HG02798 (cell line): ENCODE data around the gene ATF4.

Experiments used
- ATAC-seq: cut with Tn5 transposase; IDR thresholded peaks from one replicate; pipeline ENCODE4 v1.9.1; 2021; ENCODE audit warnings: mild to moderate bottlenecking; ENCODE audit not compliant: unreplicated experiment, poor library complexity

The ATF4 gene, protein sequence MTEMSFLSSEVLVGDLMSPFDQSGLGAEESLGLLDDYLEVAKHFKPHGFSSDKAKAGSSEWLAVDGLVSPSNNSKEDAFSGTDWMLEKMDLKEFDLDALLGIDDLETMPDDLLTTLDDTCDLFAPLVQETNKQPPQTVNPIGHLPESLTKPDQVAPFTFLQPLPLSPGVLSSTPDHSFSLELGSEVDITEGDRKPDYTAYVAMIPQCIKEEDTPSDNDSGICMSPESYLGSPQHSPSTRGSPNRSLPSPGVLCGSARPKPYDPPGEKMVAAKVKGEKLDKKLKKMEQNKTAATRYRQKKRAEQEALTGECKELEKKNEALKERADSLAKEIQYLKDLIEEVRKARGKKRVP

DNA sequence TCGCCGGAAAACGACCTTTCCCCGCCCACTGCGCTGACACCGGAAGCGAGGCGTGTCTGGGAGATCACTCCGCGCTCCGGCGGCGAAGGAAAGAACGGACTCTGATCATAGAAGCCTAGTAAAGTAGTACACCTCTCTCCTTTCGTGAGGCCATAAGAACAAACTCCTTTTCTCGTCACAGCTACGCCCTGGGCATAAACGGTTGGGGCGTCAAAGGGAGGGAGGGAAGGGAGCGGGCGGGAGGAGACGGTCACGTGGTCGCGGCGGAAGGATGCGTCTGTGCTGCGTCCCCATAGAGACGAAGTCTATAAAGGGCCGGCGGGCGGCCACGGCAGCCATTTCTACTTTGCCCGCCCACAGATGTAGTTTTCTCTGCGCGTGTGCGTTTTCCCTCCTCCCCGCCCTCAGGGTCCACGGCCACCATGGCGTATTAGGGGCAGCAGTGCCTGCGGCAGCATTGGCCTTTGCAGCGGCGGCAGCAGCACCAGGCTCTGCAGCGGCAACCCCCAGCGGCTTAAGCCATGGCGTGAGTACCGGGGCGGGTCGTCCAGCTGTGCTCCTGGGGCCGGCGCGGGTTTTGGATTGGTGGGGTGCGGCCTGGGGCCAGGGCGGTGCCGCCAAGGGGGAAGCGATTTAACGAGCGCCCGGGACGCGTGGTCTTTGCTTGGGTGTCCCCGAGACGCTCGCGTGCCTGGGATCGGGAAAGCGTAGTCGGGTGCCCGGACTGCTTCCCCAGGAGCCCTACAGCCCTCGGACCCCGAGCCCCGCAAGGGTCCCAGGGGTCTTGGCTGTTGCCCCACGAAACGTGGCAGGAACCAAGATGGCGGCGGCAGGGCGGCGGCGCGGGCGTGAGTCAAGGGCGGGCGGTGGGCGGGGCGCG lies at the start of gene ATF4:
ATF4 (plus strand) TSS at position 337 of the 880 bp plus-strand sequence. CDS start 884 bp downstream, outside the sequence.
- ATAC-seq = peak; percentile 54

DNA sequence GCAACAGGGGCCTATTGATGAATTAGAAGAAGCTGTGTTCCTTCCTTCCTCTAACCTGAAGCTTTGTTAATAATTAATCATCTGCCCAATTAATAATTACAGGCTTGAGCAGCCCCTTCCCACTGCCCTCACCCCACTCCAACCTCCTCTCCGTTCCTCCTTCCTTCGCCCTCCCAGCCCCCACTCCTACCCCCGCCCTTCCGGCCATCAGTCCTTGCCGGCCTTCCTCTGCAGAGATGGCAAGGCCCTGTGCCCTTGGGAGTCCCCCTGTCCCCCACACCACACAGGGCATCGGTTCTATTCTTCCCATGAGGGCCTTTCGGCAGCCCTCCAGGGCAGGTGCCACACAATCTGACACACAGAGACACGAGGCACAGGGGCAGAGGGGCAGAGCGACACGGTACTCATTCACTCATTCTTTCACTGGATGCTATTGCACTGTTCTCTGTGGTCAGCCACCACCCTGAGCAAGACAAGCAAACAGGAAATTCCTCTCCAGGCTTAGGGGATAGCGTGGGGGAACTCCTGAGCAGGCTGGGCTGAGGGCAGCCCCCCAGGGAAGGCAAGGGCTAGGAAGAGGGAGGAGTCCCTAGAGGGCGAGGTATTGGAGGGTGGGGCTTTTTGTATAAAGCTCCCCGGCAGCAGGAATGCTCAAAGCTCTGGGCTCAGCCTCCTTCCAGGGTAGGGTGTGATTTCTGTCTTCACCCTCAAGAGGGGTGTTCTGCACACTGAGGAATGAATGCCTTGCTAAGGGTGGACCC lies 48.8 kb upstream of the ATF4 start:
- ATAC-seq = peak; percentile 43

DNA sequence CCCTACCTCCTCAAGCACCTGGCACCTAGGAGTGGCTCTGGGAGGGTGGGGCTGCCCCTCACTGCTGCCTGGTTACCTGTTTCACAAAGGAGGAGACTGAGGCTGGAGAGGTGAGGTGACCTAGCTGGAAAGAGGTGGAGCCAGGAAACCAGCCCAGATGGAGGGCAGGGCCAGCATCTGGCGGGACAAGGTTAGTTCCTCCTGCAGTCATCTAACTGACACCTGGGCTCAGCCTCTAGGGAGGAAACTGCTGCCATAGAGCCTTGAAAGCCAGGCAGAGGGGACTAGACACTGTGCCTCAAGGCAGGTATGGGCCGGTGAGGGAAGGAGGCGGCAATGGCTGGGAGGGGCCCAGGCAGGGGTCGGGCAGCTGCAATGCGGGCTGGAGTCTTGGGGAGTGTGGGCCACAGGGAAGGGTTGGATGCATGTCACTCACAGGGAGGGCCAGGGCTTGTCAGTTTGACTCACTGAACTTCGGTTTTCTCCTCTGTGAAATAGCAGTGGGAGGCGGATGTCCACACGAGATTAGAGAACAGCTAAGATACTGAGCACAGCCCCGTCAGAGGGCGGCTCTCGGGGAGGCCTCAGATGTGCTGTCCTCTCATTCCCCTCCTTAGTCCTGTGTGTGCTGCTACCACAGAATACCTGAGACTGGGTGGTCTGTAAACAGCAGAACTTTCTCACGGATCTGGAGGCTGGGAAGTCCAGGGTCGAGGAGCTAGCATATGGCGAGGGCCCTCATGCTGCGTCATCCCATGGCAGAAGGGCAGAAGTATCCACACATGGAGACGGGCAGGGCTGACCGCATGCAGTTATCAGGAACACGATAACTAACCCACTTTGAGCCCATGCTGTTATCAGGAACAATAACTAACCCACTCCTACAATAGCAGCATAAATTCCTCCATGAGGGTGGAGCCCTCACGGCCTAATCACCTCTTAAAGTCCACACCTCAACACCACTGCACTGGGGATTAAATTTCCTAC lies 47.5 kb upstream of the ATF4 start:
- ATAC-seq = no peak

DNA sequence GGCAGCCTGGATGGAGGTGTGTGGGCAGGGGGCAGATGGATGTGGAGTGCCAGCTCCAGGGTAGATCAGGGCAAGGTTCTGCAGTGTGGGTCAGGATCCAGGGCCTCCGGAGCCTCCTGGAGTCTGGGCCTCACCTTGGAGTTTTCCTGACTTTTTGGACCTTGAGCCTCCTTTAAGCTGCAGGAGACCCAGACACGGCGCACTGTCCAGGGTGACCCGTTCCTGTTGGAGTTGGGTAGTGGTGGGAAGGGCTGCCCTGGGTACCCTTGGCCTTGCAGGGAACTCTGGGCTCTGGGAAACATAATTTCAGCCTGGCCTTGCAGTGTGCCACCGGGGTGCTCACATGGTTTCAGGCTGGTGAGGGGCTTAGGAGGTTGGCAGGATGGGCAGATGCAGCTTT lies 46.5 kb upstream of the ATF4 start:
- ATAC-seq = no peak

DNA sequence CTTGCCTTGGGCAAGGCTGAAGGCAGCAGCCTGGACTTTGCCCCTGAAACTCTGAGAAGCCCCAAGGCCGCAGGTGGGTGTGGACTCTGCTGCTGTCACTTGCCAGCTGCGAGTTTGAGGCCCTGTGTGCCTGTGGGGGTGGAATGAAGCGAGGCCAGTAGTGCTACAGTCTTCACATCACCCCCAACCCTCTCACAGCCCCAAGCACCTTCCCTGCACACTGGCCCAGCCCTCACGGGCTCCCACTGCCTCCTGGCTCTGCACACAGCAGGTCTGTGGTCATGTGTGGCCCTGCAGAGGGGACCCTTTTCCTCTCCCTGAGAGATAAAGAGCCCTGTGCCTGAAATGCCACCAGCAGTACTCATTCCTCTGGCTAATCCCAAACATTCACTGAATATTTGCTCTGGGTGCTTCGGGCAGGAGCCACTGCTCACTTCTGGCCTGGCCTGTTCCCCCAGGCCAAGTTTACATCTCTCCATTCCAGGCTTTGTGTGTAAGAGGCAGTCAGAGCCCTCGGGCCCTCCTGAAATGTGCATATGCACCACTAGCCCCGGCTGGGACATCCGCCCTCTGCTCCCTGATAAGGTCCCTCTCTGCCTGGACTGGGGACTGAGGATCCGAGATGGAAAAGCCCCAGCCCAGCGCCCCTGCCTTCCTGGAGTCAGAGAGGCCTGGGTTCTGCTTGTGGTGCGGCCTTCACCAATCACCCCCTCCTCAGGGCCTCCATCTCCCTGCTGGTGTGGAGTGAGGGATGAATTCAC lies 45.8 kb upstream of the ATF4 start:
- ATAC-seq = no peak

DNA sequence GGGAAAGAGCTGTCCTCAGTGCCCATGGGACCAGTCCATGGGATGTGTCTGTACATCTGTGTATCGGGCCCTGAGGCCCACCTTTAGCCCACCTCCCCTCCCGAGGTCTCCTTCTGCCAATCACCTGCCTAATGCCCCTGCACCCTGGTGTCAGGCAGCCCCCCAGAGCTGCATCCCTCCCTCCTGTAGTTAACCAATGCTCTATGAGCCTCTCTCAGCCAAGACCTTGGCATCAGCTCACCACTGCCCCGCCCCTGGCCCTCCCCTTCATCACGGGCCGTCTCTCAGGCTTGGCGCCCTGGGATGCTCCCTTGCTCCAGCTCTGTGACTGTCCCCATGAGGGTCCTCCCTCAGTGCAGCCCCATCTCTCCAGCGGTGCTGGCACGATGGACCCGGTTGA lies 45.0 kb upstream of the ATF4 start:
- ATAC-seq = no peak

DNA sequence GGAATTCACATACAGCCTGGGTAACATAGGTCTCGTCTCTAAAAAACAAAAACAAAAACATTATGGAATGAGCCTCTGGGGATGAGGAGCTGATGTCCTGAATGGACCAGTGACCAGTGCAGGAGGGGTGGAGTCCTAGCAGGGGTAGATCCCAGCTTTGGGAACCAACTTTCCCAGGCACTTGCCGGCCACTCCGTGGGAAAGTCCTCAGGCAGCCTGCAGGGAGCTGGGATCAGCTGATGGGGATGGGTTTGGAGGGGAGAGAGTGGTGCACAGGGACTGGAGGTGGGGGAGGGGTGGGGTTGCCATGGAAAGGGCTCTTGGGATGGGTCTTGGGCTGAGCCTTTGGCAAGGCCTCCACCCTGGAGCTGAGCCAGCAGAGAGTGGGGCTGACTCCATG lies 44.5 kb upstream of the ATF4 start:
- no peak for ATAC-seq

DNA sequence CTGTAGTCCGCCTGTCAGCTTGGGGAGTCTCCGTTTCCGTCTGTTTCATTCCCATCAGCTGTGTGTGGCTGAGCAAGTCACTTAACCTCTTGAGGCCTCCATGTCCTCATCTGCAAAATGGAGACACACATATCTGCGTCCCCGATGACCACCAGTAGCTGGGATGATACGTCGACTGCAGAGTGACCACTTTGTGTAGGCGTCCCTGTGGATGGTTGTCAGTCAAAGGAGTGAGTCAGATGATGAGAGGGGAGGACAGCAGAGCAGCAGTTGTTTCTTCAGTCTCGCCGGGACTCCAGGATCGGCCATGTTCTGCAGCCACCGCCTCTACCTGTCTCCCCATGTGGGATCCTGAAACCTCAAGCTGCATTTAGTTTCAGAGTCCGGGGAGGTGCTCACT lies 43.7 kb upstream of the ATF4 start:
- no peak for ATAC-seq

DNA sequence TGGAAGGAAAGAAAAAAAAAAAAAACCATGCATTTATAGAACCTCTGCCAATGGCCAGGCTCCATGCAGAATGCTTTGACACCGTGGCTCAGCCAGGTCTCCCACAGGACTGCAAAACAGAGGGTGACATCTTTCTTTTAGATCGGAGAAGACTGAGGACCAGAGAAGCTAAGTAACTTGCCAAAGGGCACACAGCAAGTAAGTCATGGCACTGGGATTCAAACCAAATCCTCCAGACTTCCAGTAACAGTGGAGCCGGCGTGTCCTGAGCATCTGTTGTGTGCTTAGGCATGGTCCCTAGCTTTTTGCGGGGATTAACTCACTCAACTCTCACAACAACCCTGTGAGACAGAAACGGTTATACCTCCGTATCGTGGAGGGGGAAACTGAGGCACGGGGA lies 42.8 kb upstream of the ATF4 start:
- ATAC-seq = no peak

DNA sequence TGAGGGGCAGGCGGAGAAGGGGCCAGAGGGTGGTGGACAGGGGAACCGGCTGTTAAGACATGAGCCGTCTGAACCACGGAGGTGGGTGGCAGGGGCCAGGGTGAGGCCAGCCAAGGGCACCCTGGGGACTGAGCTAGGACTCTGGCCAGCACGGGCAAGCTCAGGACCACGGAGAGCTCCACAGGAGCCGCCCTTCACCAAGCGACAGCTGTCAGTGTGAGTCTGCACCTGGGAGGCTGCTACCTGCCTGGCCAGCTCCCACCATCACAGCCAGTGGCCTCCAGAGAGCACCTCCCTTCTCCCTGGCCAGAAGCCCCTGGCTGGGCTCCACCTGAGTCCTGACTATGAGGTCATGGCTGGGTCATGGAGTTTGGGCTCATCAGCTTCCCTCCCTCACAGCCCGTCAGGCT lies 41.9 kb upstream of the ATF4 start:
- ATAC-seq = no peak

DNA sequence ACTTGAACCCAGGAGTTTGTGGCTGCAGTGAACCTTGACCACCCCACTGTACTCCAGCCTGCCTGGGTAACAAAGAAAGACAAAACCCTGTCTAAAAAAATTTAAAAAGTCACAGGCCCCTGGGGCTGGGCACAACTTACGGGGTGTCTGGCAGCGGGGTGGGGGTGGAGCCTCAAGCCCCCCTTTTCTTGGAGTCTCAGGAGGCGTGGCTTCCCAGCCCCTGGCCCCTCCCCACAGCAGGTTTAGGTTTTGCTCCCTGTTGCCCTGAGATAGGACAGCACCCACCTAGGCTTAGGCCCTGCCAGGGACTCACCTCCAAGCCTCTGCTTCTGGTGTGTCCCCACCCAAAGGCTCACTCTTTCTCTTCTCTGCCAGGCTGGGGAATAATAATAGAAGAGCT lies 41.1 kb upstream of the ATF4 start:
- no peak for ATAC-seq

DNA sequence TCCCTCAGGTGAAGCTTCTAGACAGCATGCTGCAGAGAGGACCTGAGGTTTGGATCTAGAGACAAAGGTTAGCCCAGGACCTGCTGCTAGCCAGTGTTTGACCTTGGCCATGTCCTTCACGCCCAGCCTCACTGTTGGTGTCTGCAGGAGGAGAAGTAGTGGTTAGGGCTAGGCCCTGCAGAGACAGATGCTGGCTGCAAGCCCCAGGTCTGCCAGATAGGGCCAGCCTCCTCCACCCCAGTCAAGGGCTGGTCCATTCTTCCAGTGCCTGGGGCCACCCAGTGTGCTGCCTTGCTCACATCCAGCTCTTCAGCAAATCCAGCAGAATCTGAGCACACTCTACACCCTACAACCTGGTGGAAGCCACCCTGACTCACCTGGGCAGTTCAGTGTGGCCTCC lies 39.8 kb upstream of the ATF4 start:
- ATAC-seq = no peak

DNA sequence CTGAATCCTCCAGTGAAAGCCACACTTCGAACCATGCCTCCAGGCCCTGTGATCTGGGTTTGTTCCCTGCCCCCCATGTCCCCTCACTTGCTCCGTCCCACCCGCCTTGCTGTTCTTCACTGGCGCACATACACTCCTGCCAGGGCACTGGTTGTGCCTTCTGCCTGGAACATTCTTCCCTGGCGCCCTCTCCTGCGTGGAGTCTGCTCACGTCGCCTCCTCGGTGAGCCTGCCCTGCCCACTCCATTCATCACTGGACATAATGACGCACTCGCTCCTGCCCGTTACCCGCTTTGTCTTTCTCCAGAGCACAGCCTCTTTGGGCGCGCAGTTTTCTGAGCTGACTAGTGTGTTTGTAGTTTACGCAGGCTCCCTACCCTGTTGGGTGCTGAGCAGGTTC lies 39.3 kb upstream of the ATF4 start:
- ATAC-seq = no peak

DNA sequence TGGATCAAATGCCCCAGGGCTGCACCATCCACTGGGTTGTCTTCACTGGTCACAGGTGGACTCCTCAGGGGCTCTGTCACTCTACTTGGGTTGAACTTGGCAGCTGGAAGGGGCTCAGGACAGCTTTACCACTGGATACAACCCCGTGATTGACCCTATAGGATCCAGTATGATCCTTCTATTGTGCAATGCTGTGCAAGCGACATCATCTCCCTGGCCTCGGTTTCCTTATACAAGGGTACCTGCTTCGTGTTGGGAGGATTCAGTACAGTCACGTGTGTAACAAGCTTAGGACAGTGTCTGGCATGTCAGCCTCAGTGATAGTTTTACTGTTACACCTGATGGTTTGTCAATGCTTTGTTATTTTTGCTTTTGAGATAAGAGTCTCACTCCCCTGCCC lies 38.8 kb upstream of the ATF4 start:
- no peak for ATAC-seq

DNA sequence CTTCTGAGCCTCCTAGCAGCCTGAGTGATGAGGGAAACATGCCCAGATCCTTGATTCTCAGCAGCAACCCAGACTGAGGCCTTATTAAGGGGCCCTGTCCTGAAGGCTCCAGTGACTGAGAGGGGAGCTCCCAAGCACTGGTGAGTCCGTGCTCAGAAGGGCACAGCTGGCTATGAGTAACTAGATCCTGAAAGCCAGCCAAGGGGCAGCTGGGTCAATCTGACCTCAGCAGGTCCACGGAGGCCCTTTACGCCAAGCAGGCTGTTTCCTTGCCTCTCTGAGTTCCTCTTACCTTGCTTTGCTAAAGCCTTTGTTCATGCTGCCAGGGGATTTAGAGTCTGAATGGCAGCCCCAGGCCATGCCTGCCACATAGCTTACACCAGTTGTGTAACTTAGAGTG lies 37.6 kb upstream of the ATF4 start:
- no peak for ATAC-seq

DNA sequence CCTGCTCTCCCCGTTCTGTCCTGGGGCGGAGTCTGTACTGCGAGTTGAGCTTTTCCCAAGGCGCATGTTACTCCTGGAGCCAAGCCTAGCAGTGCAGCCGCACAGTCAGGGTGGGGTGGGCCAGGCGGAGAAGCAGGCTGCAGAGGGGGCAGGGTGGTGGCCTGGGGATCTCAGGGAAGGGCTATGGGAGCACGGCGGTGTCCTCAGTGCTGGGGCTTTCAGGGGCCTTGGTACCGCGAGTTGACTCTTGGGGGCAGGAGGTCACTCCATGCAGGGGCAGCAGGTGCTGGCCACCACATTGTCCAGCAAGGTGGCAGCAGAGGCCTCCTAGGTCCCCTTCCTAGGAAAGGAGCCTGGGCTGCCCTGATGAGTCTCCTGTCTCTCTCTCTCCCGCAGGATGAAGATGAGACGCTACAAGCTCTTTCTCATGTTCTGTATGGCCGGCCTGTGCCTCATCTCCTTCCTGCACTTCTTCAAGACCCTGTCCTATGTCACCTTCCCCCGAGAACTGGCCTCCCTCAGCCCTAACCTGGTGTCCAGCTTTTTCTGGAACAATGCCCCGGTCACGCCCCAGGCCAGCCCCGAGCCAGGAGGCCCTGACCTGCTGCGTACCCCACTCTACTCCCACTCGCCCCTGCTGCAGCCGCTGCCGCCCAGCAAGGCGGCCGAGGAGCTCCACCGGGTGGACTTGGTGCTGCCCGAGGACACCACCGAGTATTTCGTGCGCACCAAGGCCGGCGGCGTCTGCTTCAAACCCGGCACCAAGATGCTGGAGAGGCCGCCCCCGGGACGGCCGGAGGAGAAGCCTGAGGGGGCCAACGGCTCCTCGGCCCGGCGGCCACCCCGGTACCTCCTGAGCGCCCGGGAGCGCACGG lies 33.2 kb upstream of the ATF4 start:
- ATAC-seq = no peak

DNA sequence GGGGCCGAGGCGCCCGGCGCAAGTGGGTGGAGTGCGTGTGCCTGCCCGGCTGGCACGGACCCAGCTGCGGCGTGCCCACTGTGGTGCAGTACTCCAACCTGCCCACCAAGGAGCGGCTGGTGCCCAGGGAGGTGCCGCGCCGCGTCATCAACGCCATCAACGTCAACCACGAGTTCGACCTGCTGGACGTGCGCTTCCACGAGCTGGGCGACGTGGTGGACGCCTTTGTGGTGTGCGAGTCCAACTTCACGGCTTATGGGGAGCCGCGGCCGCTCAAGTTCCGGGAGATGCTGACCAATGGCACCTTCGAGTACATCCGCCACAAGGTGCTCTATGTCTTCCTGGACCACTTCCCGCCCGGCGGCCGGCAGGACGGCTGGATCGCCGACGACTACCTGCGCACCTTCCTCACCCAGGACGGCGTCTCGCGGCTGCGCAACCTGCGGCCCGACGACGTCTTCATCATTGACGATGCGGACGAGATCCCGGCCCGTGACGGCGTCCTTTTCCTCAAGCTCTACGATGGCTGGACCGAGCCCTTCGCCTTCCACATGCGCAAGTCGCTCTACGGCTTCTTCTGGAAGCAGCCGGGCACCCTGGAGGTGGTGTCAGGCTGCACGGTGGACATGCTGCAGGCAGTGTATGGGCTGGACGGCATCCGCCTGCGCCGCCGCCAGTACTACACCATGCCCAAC lies 32.4 kb upstream of the ATF4 start:
- ATAC-seq = no peak
